Measurements from ENCODE around the gene ARRDC1.
"Not testable (repeated sequence)": the region's sequence is repeated elsewhere in the genome, so short reads cannot be mapped to it uniquely, and the experiment has no call there.

The ARRDC1 gene

DNA sequence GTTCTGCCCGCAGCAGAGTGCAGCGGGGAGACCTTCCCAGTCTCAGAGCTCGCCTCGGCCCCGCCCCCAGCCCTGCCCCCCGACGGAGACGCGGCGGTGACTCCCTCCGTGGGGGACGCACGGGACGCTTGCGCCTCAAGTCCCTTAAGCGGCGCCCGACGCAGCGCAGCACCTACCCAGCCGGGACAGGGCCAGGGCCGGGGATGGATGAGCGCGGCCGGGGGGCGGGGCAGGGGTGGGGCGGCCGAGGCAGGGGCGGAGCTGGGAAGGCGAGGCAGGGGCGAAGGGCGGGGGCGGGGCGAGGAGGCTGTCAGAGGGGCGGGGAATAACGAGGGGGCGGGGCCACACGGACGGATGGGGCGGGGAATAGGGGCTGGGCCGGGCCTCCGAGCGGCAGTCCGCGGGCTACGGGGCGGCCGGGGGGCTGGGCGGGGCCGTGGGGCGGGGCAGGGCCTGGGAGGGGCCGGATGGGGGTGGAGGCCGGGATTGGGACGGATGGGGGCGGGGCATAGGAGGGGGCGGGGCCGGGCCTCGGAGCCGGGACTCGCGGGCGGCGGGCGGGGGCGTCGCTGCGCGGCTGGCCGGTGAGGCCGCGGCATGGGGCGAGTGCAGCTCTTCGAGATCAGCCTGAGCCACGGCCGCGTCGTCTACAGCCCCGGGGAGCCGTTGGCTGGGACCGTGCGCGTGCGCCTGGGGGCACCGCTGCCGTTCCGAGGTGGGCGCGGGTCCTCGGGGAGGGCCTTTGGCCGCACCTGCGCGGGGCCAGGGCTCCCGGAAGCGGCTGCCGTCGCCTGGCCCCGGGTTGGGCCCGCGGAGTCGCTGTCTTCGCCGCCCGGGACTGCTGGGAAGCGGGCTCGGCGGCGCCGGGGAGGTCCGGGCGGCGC, at the start of gene ARRDC1:
Gene ARRDC1 (plus strand): TSS at position 566 of the 884 bp plus-strand sequence. CDS start 32 bp downstream, at position 598.
- DNase-seq: peak; percentile 27

DNA sequence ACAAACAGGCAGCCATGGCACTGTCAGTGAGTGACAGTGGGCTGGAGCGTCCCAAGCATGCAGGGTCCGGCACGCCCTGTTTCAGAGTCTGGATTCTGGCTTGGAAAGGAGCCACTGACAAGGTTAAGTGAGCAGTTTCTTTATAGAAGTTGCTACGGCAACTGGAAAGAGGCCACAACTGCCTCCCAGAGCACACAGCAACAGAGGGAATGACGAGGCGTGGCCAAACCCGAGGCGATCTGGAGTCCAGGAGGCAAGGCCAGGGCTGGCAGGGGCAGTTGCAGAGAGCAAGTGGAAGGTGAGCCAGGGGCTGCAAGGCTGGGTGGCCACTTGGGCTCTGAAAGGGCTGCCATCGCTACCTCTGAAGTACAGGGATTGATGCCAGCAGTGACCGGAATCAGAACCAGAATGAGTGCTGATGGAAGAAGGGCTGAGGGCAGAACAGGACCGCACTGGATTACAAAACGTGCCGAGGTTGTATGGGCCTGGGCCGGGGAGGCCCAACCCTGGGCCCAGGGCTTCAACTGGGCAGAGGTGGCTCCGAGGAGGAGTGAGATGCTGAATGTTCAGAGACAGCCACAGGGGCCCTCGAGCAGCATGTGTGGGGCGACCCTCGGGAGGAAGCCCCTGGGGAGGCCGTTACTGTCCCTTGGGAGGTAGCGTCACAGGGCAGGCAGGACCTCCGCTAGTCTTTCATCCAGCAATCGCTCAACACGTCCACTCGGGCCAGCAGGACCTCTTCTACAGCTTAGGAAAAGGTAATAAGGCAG, 49.2 kb upstream of the ARRDC1 start:
- DNase-seq: no peak

GRCh38 chr9:137558127-137558526, 47.4 kb upstream of the ARRDC1 start:
- no peak for DNase-seq

DNA sequence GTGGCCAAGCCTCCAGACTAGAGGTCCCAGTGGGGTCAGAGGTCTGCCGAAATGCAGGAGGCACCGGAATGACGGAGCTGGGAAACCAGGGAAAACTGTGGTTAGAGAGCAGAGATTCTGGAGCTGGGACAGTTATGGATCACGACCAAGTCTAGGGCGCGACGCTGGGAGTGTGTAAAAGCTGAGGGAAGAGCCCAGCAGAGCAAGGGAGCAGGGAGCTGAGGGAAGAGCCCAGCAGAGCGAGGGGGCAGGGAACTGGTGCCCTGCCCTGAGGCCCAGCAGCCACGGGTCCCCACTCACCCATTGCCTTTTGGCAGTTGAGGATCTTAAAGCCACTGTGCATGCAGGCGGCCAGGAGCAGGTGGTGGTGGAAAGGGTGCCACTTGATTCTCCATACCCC, 41.4 kb upstream of the ARRDC1 start:
- no peak for DNase-seq

GRCh38 chr9:137564817-137565411, 40.6 kb upstream of the ARRDC1 start:
- DNase-seq: no peak

DNA sequence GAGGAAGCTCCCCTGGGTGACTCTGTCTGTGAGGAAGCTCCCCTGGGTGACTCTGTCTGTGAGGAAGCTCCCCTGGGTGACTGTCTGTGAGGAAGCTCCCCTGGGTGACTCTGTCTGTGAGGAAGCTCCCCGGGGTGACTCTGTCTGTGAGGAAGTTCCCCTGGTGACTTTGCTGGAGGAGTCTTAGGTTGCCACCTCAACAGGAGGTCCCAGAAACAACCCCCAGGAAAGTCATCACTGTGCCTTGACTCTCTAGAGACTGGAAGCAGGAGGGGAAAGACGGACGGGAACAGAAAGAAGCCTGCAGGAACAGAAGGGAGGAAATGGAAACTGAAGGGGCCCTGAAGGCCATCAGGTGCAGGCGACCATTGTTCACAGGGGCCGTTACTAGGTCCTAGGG, 37.0 kb upstream of the ARRDC1 start:
- not testable (repeated sequence) for DNase-seq

- DNase-seq: no peak
Measured at GRCh38 chr9:137569609-137570203, 35.8 kb upstream of the ARRDC1 start.

- no peak for DNase-seq
Measured at GRCh38 chr9:137570566-137570965, 34.9 kb upstream of the ARRDC1 start.

DNA sequence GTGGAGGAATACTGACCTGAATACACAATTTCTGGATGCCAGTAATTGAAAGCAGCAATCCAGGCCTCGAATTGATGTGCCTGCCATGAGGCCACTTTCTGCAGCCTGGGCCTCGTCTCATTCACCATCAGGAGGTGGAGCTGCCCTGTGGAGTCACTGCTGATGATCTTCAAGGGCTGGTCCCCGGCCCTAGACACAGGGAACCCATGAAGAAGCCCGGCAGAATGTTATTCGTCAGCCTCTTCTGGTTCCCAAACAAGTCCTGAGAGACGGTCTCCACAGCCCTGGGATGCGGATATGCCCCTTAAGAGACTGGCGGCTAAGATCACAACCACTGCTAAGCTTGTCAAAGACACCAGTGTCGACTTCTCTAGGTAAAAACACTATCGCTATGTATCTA, 31.3 kb upstream of the ARRDC1 start:
- no peak for DNase-seq

DNA sequence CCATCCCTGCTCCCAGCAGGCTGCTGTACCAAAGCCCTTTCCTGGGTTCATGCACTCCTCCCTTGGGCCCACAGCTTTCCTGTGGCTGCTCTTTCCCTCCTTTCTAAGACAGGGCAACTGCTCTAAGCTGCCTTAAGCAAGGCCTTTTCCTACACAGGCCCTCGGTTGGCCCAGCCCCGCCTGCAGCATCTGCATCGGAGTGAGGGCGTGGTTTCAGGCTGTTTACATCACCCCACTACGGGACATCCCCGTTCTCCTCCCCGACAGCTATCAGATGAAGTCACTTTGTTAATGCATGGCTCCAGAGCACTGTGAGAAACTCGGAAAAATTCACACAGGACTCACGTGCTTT, 30.1 kb upstream of the ARRDC1 start:
- no peak for DNase-seq

- no peak for DNase-seq
Measured at GRCh38 chr9:137575716-137576411, 29.6 kb upstream of the ARRDC1 start.

- peak; percentile 61 for DNase-seq
Measured at GRCh38 chr9:137578518-137579258, 26.8 kb upstream of the ARRDC1 start, which contains the start of gene DPH7. Gene DPH7, minus strand, starts transcription at chr9:137578925. Its CDS starts 148 bp downstream, at chr9:137578777.

DNA sequence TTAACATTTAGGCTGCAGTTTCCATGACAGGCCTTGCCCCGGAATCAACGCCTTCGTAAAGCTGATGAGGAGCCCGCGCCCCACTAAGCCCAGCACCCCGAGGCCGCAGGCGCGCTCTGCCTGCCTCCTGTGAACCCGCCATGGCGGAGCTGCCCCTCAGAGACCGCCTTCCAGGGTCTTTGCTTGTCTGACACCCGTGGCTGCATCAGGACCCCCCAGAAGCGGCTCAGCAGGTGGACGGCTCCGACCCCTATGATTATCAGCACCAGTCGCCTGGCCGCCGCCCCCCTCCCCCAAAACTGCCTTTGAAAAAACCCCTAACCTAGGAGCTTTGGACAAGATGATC, 26.3 kb upstream of the ARRDC1 start:
- no peak for DNase-seq

DNA sequence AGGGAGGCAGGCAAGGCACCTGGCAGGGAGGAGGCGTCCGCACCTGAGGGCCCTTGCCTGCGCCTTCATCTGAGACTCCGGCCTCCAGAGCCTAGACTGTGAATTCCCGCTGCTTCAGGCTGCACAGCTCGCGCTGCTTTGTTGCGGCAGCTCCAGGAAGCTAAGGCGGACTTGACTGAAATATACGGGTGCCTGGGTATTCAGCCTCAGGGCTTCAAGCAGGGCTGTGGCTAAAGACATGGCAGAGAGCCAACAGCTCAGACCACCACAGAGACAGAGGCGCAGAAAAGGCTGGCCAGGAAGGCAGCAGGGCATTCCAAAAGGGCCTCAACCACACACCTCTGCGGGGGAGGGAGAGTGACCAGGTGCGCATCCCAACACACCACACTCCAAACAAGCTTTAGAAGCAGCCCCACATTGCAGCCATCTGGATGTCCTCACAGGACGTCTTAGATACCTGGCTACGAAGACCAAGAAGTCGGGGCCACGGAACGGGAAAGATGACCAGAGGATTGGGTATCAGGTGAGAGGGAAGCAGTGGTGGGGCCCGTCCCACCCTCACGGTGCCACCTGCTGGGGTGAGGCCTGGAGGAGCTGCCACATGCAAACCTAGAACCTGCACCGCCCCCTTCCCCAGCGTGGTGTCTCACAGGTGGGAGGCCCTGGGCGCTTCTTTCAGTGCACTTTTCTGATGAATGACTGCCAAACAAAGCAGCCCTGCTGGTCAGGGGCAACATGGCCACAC, 25.1 kb upstream of the ARRDC1 start:
- DNase-seq: no peak

DNA sequence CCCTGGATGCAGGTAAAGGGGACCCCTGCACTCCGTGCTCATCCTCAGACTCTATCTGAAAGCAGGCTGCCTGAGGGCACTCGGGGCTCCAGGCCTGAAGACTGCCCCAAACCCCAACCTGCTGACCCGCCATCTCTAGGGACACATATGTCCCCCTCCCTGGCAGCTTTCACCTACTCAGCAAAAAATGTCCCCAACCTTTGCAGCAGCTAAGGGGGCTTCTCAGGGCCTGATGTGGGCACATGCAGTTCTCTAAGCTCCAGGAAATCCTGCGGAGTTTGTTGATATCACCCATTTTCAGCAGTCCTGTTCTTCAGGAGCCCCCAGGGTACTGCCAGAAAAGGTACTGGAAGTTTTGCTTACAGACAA, 24.5 kb upstream of the ARRDC1 start:
- DNase-seq: no peak

DNA sequence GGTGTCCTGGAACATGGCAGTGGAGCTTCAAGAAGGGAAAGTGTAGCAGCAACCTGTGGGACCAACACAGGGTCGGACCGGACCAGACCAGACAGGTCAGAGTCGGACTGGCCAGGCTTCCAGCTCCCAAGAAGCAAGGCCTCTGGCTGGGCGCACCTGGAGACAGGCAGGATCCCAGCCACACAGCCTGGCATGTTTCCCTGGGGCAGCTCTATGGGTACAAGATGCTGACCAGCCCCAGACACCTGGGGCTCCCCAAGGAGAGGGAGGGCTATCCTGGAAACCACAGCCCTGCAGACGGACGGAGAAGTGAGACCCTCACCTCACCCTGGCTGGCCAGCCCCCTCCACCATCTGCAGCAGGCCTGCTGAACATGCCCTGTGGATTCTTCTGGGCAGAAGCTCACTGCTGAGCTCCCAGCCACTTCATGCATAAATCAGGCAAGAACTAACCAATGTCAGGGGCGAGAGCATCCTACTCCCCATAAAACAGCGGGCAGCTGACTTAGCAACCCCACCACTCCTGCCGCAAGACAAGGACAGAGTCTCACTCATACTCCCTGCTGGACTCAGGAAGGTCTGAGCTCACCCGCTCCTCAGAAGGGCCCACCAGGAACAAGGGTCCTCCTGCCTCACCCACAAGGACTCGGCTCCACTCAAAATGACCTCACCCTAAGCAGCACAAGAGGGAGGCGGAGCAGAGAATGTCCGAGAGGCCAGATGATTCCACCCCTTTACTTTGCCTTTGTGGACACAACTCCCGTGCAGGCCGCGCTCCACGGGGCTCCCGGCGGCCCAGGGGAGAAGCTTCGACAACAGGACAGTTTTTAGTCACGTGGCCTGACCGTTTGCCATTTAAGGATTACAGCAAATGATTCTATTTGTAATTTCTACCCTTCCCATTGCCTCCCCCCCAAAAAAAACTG, 23.9 kb upstream of the ARRDC1 start:
- no peak for DNase-seq

DNA sequence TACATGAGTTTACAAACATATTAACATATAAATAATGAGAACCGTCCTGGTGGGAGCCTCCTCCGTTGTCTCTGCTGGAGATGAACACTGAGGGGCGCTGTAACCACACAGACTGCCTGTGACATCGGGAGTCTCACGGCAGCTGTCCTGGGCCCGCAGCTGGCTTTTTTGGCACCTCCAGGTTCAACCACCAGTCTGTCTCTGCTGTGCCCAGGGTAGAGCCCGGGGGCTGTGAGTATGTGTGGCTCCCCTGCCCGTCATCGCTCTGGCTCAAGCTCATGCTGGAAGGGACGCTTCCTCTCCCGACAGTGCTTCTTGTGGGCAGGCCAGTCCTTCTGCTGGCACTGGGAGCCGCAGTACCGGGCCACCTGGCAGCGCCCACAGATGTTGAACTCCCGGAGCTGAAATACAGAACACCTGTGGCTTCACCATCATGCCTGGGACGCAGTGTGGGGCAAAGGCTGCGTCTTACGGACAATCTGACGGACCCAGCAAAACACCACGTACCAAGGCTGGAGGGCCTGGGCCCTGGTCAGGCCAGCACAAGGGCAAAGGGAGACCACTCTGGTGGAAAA, 23.1 kb upstream of the ARRDC1 start:
- no peak for DNase-seq

DNA sequence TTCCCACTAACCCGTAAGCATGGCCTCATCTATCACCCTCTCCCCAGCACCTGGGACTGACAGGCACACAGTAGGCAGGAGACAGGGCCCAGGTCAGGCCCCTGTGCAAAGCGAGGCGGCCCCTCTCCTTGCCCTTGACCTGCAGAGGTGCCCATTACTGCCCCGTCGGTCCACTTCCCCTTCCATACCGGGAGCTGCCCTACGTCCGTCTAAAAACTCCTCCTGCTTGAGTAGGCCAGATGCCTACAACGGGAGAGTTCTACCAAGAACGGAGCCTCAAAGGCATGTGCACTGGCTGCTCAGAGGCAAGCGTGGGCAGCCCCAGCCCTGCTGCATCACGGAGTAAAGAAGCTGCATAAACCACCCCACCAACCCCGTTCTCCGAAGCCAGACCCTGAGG, 22.1 kb upstream of the ARRDC1 start:
- DNase-seq: no peak

DNA sequence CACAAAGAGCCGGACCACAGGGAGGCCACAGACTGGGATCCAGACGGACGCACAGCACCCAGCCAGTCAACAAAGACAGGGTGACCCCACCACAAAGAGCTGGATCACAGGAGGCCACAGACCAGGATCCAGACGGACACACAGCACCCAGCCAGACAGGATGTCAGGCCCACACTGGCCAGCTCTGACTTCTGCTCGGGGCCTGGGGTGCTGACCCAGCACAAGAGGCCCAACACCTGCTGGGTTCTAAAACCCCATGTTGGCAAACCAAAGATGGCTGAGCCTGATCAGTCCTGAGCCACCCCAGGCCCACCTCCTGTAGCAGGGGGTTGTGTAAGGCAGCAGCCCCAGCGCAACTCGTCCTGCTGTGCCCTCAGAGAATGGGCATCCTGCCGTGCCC, 21.5 kb upstream of the ARRDC1 start:
- DNase-seq: no peak

DNA sequence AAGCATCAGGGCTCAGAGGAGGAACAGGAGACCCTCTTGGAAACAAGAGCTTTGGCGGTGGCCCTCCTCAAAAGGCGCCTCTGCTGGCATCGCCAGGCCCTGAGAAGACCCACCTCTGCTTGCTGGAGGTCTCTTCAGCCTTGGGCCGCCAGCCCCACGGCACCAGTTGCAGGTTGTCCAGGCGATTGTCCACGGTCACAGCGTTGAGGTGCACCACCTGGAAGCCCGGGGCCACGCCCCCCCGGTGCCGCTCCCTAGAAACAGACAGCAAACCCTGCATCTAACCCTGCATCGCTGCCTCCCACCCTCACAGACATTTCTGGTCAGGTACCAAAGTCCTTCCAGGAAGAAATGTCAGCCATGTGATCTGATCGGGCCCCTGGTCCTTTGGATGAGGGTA, 18.6 kb upstream of the ARRDC1 start:
- DNase-seq: no peak

Measured in SHP77 treated with DMSO at 0.1 percent for 48 hours (cell line).